ENCODE measurements around the gene ONECUT3. TPM values are rescaled to one million over a fixed set of nuclear protein-coding genes. Genes with fewer than 3 reads are reported as not detected.

The ONECUT3 gene
- total and polyA plus RNA-seq, 2 donors (not counting 3 experiments of a cell fraction or from before 2014, with no cell fraction given): not detected

GRCh38 chr19:1806184-1807029 lies 53.1 kb downstream of the ONECUT3 start:
- CTCF ChIA-PET: interaction anchor here (0.6 to 1.7 kb wide), 6 partner anchors 9 to 134 kb away, joined by 3 to 4 read pairs (median 3); no protein-coding TSS in a partner anchor
- Histone ChIP-seq H3K9me1 (replicated peaks; ENCODE audit: control insufficient read depth, extremely low read depth, insufficient read depth, low read length) (no peaks in the 10 kb centered on the region), H3K27ac (ENCODE audit: insufficient read depth, low read depth, low read length) (no peak overlapping the region), H3K4me1 (ENCODE audit: control insufficient read depth, extremely low read depth, insufficient read depth, low read length) (no peaks in the 10 kb centered on the region), H3K27me3 (ENCODE audit: control insufficient read depth in 2 of 2, insufficient read depth in 2 of 2, low read length in 2 of 2) (no peaks in the 10 kb centered on the region), H3K4me2 (ENCODE audit: insufficient read depth, low read length) (no peak overlapping the region), H2AFZ (ENCODE audit: low read depth, low read length) (no peak overlapping the region), H4K20me1 (replicated peaks; ENCODE audit: control insufficient read depth, extremely low read depth, insufficient read depth, low read length) (no peaks in the 10 kb centered on the region), H3K36me3 (ENCODE audit: control insufficient read depth in 2 of 2, extremely low read depth in 1 of 2, insufficient read depth in 2 of 2, low read length in 2 of 2) (no peaks in the 10 kb centered on the region), H3K9ac (replicated peaks; ENCODE audit: extremely low read depth, insufficient read depth, low read length) (no peak overlapping the region), H3K79me2 (ENCODE audit: control insufficient read depth, insufficient read depth, low read length) (no peaks in the 10 kb centered on the region), H3K9me3 (replicated peaks; ENCODE audit: control insufficient read depth, insufficient read depth, low read length) (no peaks in the 10 kb centered on the region), H3K4me3 (replicated peaks in 1 of 3; ENCODE audit: insufficient read depth in 1 of 3, low read depth in 1 of 3, low read length in 3 of 3) (no peak overlapping the region)
- BruUV-seq (replicated peaks): no TSS peak
- intact Hi-C loops (cut with micrococcal nuclease): no loop called here
- no peak for DNase-seq (ENCODE audit: low read depth, low spot score)
- no peak for FAIRE-seq
- POLR2A ChIA-PET: no interaction called here
- dilution Hi-C loops (cut with MboI; ENCODE audit: extremely low pct_ligation_motif_present, low sequenced_read_pairs): no loop called here
- TF ChIP-seq GATA2 (IDR thresholded peaks at IDR 0.05; ENCODE audit: insufficient read depth, insufficient read length, low read depth, low read length): no peak
- TF ChIP-seq, protein P1, sequence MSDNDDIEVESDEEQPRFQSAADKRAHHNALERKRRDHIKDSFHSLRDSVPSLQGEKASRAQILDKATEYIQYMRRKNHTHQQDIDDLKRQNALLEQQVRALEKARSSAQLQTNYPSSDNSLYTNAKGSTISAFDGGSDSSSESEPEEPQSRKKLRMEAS (IDR thresholded peaks at IDR 0.05; ENCODE audit: insufficient read depth, insufficient read length): no peak
- TF ChIP-seq POLR2A (IDR thresholded peaks at IDR 0.05; ENCODE audit: low read depth, low read length): no peak
- TF ChIP-seq POLR2AphosphoS5 (IDR thresholded peaks at IDR 0.05; ENCODE audit: insufficient read depth, low read depth, low read length): no peak
- no peak for TF ChIP-seq JUN (IDR thresholded peaks at IDR 0.05; ENCODE audit: borderline replicate concordance, insufficient read depth, insufficient read length, low read depth)
- TF ChIP-seq, protein P2, sequence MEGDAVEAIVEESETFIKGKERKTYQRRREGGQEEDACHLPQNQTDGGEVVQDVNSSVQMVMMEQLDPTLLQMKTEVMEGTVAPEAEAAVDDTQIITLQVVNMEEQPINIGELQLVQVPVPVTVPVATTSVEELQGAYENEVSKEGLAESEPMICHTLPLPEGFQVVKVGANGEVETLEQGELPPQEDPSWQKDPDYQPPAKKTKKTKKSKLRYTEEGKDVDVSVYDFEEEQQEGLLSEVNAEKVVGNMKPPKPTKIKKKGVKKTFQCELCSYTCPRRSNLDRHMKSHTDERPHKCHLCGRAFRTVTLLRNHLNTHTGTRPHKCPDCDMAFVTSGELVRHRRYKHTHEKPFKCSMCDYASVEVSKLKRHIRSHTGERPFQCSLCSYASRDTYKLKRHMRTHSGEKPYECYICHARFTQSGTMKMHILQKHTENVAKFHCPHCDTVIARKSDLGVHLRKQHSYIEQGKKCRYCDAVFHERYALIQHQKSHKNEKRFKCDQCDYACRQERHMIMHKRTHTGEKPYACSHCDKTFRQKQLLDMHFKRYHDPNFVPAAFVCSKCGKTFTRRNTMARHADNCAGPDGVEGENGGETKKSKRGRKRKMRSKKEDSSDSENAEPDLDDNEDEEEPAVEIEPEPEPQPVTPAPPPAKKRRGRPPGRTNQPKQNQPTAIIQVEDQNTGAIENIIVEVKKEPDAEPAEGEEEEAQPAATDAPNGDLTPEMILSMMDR (IDR thresholded peaks at IDR 0.05; ENCODE audit: extremely low read depth in 1 of 2, insufficient read depth in 1 of 2, low read depth in 1 of 2, low read length in 2 of 2): no peak
- TF ChIP-seq EZH2 (IDR thresholded peaks at IDR 0.05; ENCODE audit: borderline replicate concordance, low read depth, low read length, severe bottlenecking): no peak
- no peak for TF ChIP-seq FOS (IDR thresholded peaks at IDR 0.05; ENCODE audit: borderline replicate concordance, insufficient read depth, low read length)
- TF ChIP-seq MYC (IDR thresholded peaks at IDR 0.05; ENCODE audit: low read depth, low read length): no peak
